IPS DF 19.7 (cell line): ENCODE measurements around the gene C14orf119.

ENCODE experiments used
- DNase-seq: peaks from one replicate; pipeline ENCODE4 v3.0.0-alpha.2; 2013; ENCODE audit warnings: low read depth, low spot score

Gene C14orf119

GRCh38 chr14:23095196-23096108 lies at the start of gene C14orf119:
Gene C14orf119, plus strand, starts transcription at chr14:23095505. Its CDS starts 2,154 bp downstream, at chr14:23097659.
- DNase-seq: peak; percentile 96

- DNase-seq: no peak
Measured at GRCh38 chr14:23047034-23047634, 48.2 kb upstream of the C14orf119 start.

GRCh38 chr14:23047751-23048693 lies 47.3 kb upstream of the C14orf119 start:
- no peak for DNase-seq

- no peak for DNase-seq
Measured at GRCh38 chr14:23049011-23049410, 46.3 kb upstream of the C14orf119 start.

GRCh38 chr14:23051141-23052057 lies 43.9 kb upstream of the C14orf119 start:
- no peak for DNase-seq

- no peak for DNase-seq
Measured at GRCh38 chr14:23052182-23052623, 43.1 kb upstream of the C14orf119 start.

GRCh38 chr14:23052671-23053070 lies 42.6 kb upstream of the C14orf119 start:
- no peak for DNase-seq

- DNase-seq: no peak
Measured at GRCh38 chr14:23053426-23053825, 41.9 kb upstream of the C14orf119 start.

- DNase-seq: no peak
Measured at GRCh38 chr14:23054000-23054811, 41.1 kb upstream of the C14orf119 start.

GRCh38 chr14:23055147-23055550 lies 40.2 kb upstream of the C14orf119 start:
- DNase-seq: no peak

GRCh38 chr14:23055621-23056144 lies 39.6 kb upstream of the C14orf119 start:
- no peak for DNase-seq

GRCh38 chr14:23056145-23056955 lies 39.0 kb upstream of the C14orf119 start:
- DNase-seq: peak; percentile 68

- DNase-seq: no peak
Measured at GRCh38 chr14:23056956-23057756, 38.1 kb upstream of the C14orf119 start, which contains the start of gene CDH24. Gene CDH24, minus strand, starts transcription at chr14:23057520. Its CDS starts 1,787 bp downstream, at chr14:23055733.

GRCh38 chr14:23057757-23058653 lies 37.3 kb upstream of the C14orf119 start:
- peak; percentile 60 for DNase-seq

- no peak for DNase-seq
Measured at GRCh38 chr14:23058654-23059504, 36.4 kb upstream of the C14orf119 start.
